ENCODE measurements around the gene ANP32D.
"Not testable (repeated sequence)": the region's sequence is repeated elsewhere in the genome, so short reads cannot be mapped to it uniquely, and the experiment has no call there.

ANP32D gene

GRCh38 chr12:48472259-48472658 is at the start of gene ANP32D:
ANP32D (plus strand) TSS chr12:48472559; CDS start chr12:48472665, 106 bp downstream.
- in situ Hi-C loops (cut with MboI; ENCODE audit: low sequenced_read_pairs): no loop called here

GRCh38 chr12:48423171-48423570 is 49.2 kb upstream of the ANP32D start:
- in situ Hi-C loops (cut with MboI; ENCODE audit: low sequenced_read_pairs): no loop called here

- in situ Hi-C loops (cut with MboI; ENCODE audit: low sequenced_read_pairs): no loop called here
Measured at GRCh38 chr12:48424644-48425043, 47.7 kb upstream of the ANP32D start.

GRCh38 chr12:48434016-48434415 is 38.3 kb upstream of the ANP32D start:
- in situ Hi-C loops (cut with MboI; ENCODE audit: low sequenced_read_pairs): not testable (repeated sequence)

- in situ Hi-C loops (cut with MboI; ENCODE audit: low sequenced_read_pairs): no loop called here
Measured at GRCh38 chr12:48441069-48441468, 31.3 kb upstream of the ANP32D start.

- in situ Hi-C loops (cut with MboI; ENCODE audit: low sequenced_read_pairs): no loop called here
Measured at GRCh38 chr12:48442179-48442847, 30.0 kb upstream of the ANP32D start.

- in situ Hi-C loops (cut with MboI; ENCODE audit: low sequenced_read_pairs): no loop called here
Measured at GRCh38 chr12:48445538-48445937, 26.8 kb upstream of the ANP32D start.

- in situ Hi-C loops (cut with MboI; ENCODE audit: low sequenced_read_pairs): no loop called here
Measured at GRCh38 chr12:48446161-48446776, 26.1 kb upstream of the ANP32D start.

GRCh38 chr12:48447755-48448154 is 24.6 kb upstream of the ANP32D start:
- in situ Hi-C loops (cut with MboI; ENCODE audit: low sequenced_read_pairs): no loop called here

- in situ Hi-C loops (cut with MboI; ENCODE audit: low sequenced_read_pairs): no loop called here
Measured at GRCh38 chr12:48451372-48451771, 21.0 kb upstream of the ANP32D start.

- in situ Hi-C loops (cut with MboI; ENCODE audit: low sequenced_read_pairs): not testable (repeated sequence)
Measured at GRCh38 chr12:48452961-48453360, 19.4 kb upstream of the ANP32D start.

GRCh38 chr12:48454667-48455066 is 17.7 kb upstream of the ANP32D start:
- in situ Hi-C loops (cut with MboI; ENCODE audit: low sequenced_read_pairs): no loop called here

GRCh38 chr12:48455116-48455515 is 17.2 kb upstream of the ANP32D start:
- in situ Hi-C loops (cut with MboI; ENCODE audit: low sequenced_read_pairs): no loop called here

- in situ Hi-C loops (cut with MboI; ENCODE audit: low sequenced_read_pairs): no loop called here
Measured at GRCh38 chr12:48459259-48459658, 13.1 kb upstream of the ANP32D start.

- in situ Hi-C loops (cut with MboI; ENCODE audit: low sequenced_read_pairs): not testable (repeated sequence)
Measured at GRCh38 chr12:48469027-48469426, 3.3 kb upstream of the ANP32D start.

GRCh38 chr12:48473061-48473460 is 702 bp downstream of the ANP32D start:
- in situ Hi-C loops (cut with MboI; ENCODE audit: low sequenced_read_pairs): no loop called here

GRCh38 chr12:48474497-48474896 is 2.1 kb downstream of the ANP32D start:
- in situ Hi-C loops (cut with MboI; ENCODE audit: low sequenced_read_pairs): not testable (repeated sequence)

GRCh38 chr12:48482198-48482597 is 9.8 kb downstream of the ANP32D start, which contains the start of gene C12orf54:
C12orf54 (plus strand) TSS chr12:48482498; CDS start chr12:48483297, 799 bp downstream.
- in situ Hi-C loops (cut with MboI; ENCODE audit: low sequenced_read_pairs): no loop called here

- in situ Hi-C loops (cut with MboI; ENCODE audit: low sequenced_read_pairs): no loop called here
Measured at GRCh38 chr12:48482930-48483329, 10.6 kb downstream of the ANP32D start.

- in situ Hi-C loops (cut with MboI; ENCODE audit: low sequenced_read_pairs): no loop called here
Measured at GRCh38 chr12:48486261-48486660, 13.9 kb downstream of the ANP32D start.

- in situ Hi-C loops (cut with MboI; ENCODE audit: low sequenced_read_pairs): no loop called here
Measured at GRCh38 chr12:48486679-48487078, 14.3 kb downstream of the ANP32D start.

GRCh38 chr12:48489012-48489411 is 16.7 kb downstream of the ANP32D start:
- in situ Hi-C loops (cut with MboI; ENCODE audit: low sequenced_read_pairs): no loop called here

- in situ Hi-C loops (cut with MboI; ENCODE audit: low sequenced_read_pairs): not testable (repeated sequence)
Measured at GRCh38 chr12:48489456-48489855, 17.1 kb downstream of the ANP32D start.
